Fibroblast of mammary gland (primary cell): Measurements from ENCODE around the gene LARP1B.
"Not testable (repeated sequence)": the region's sequence is repeated elsewhere in the genome, so short reads cannot be mapped to it uniquely, and the experiment has no call there.

ENCODE experiments used
- DNase-seq: peaks from one replicate; pipeline ENCODE4 v3.0.0-alpha.2; 2010; ENCODE audit warnings: low read depth
- H3K4me3 ChIP-seq: 2 replicates; pipeline ENCODE4 v1.5.1; 2011; ENCODE audit warnings: low read depth, mild to moderate bottlenecking, low read length, moderate library complexity; ENCODE audit not compliant: control insufficient read depth
- TF ChIP-seq, protein P1 (sequence below): conservative IDR thresholded peaks from 2 replicates; pipeline ENCODE4 v1.5.1; 2011; ENCODE audit warnings: low read depth, low read length, inconsistent platforms; ENCODE audit not compliant: control insufficient read depth, insufficient read depth

The LARP1B gene

DNA sequence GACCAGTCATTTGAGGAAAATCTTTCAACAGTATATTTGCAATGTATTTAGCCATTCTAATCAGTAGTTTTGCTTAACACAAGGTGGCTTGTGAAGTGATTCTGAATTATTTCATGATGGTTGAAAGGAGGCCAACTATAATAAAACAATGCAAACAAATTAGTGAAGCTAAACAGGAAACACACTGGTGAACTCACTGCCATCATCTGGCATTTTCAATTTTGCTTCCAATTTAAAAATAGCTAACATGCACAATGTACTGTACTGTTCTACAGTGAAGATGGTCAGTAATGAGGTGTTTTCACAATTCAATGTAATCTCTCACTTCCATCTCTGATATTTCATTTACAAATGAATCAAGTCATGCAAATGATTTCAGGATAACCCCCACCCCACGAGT is 195.4 kb downstream of the LARP1B start:
- no peak overlapping the region for H3K4me3 ChIP-seq
- TF ChIP-seq, protein P1, sequence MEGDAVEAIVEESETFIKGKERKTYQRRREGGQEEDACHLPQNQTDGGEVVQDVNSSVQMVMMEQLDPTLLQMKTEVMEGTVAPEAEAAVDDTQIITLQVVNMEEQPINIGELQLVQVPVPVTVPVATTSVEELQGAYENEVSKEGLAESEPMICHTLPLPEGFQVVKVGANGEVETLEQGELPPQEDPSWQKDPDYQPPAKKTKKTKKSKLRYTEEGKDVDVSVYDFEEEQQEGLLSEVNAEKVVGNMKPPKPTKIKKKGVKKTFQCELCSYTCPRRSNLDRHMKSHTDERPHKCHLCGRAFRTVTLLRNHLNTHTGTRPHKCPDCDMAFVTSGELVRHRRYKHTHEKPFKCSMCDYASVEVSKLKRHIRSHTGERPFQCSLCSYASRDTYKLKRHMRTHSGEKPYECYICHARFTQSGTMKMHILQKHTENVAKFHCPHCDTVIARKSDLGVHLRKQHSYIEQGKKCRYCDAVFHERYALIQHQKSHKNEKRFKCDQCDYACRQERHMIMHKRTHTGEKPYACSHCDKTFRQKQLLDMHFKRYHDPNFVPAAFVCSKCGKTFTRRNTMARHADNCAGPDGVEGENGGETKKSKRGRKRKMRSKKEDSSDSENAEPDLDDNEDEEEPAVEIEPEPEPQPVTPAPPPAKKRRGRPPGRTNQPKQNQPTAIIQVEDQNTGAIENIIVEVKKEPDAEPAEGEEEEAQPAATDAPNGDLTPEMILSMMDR = no peak
- DNase-seq = no peak

DNA sequence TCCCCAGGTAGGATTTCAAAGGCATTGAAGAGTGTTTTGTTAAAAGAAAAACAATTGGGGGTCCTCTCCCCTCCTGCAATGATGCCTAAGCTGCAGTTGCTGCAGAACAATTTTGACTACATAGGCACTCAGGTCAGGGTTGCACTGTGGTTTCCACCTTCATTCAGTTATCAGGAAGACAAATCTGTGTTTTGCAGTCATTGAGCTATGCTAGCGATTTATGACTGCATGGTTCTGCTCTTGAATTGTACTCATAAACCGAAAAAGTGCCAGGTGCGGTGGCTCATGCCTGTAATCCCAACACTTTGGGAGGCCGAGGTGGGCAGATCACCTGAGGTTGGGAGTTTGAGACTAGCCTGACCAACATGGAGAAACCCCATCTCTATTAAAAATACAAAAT is 197.1 kb downstream of the LARP1B start:
- DNase-seq, H3K4me3 ChIP-seq: not testable (repeated sequence)

DNA sequence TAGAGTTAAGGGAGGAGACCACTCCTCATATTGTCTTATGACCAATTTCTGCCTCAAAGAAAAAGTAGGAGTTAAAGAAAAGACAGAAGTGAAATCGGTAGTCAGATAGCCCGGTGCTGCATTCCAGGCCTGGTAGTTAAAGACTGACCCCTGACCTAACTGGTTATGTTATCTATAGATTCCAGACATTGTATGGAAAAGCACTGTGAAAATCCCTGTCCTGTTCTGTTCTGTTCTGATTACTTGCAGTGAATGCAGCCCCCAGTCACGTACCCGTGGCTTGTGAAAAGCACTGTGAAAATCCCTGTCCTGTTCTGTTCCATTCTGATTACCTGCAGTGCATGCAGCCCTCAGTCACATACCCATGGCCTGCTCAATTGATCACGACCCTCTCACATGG is 198.8 kb downstream of the LARP1B start:
- DNase-seq, H3K4me3 ChIP-seq: not testable (repeated sequence)
